ENCODE data around the gene RPL13A. TPM values are rescaled to one million over a fixed set of nuclear protein-coding genes. Genes with fewer than 3 reads are reported as not detected.

RPL13A gene
- 1,000 to 10,000 TPM; 4,998 to 9,736 (median 6,664) TPM for total RNA-seq
- polyA plus RNA-seq: 1,000 to 10,000 TPM; 3,682 to 6,907 TPM
- long read RNA-seq, donor 1, transcript RPL13A-214 (8 exons, 1,122 nt): minor isoform, 148 of 5,418 reads
- long read RNA-seq, donor 1, transcript RPL13A-201 (8 exons, 1,181 nt): major isoform, 4,989 of 5,418 reads
- long read RNA-seq, donor 1, transcript RPL13A-212 (3 exons, 2,312 nt): minor isoform, 10 of 5,418 reads
- long read RNA-seq, donor 1, transcript RPL13A-210 (8 exons, 794 nt): minor isoform, 7 of 5,418 reads
- long read RNA-seq, donor 1, partial matches to known transcripts: 153 of 5,418 reads
- long read RNA-seq, donor 1, other reads (novel, unspliced or antisense): 103 of 5,418 reads
- long read RNA-seq, donor 2, transcript RPL13A-214 (8 exons, 1,122 nt): minor isoform, 14 of 811 reads
- long read RNA-seq, donor 2, transcript RPL13A-204 (5 exons, 728 nt): minor isoform, 10 of 811 reads
- long read RNA-seq, donor 2, transcript RPL13A-201 (8 exons, 1,181 nt): major isoform, 570 of 811 reads
- long read RNA-seq, donor 2, partial matches to known transcripts: 205 of 811 reads
- long read RNA-seq, donor 2, other reads (novel, unspliced or antisense): 7 of 811 reads
- long read RNA-seq, donor 3, transcript RPL13A-201 (8 exons, 1,181 nt): major isoform, 2,883 of 3,083 reads
- long read RNA-seq, donor 3, transcript RPL13A-214 (8 exons, 1,122 nt): minor isoform, 75 of 3,083 reads
- long read RNA-seq, donor 3, partial matches to known transcripts: 80 of 3,083 reads
- long read RNA-seq, donor 3, other reads (novel, unspliced or antisense): 40 of 3,083 reads

GRCh38 chr19:49487277-49488045 is at the start of gene RPL13A:
Gene RPL13A (plus strand): TSS chr19:49487608. CDS start chr19:49487630, 22 bp downstream.
- H3K27ac ChIP-seq: peak within 1 kb of the TSS; percentile 84
- H3K4me3 ChIP-seq: peak within 1 kb of the TSS; percentile 65
- H3K4me1 ChIP-seq (ENCODE audit: insufficient read depth): peaks cover 9% of the 10 kb centered on the region
- no peaks in the 10 kb centered on the region for H3K36me3 ChIP-seq
- no peaks in the 10 kb centered on the region for H3K27me3 ChIP-seq
- peak; percentile 100 for DNase-seq
- 0 to 1% (median 0%) methylated on average over 44 to 57 of the region's 57 CpGs for WGBS, 3 donors
- no peaks in the 10 kb centered on the region for H3K9me3 ChIP-seq
- TF ChIP-seq CTCF (IDR thresholded peaks at IDR 0.05) (peak in 2 of 3 donors; percentile 20 to 22), POLR2A (IDR thresholded peaks at IDR 0.05) (peak; percentile 98), EP300 (IDR thresholded peaks at IDR 0.05) (peak; percentile 46)
- intact Hi-C loops (cut with DNase I): loop anchor here in 1 of 4 donors (10.0 kb wide), 1 partner anchor 187 kb away; the partner anchor contains the start of gene PRMT1

- Histone ChIP-seq H3K27me3 (no peaks in the 10 kb centered on the region), H3K27ac (no peak overlapping the region), H3K4me1 (ENCODE audit: insufficient read depth) (no peaks in the 10 kb centered on the region), H3K36me3 (no peaks in the 10 kb centered on the region), H3K4me3 (no peak overlapping the region), H3K9me3 (no peaks in the 10 kb centered on the region)
- 4 to 6% (median 5%) methylated on average over 6 of the region's 6 CpGs for WGBS, 3 donors
- no peak for DNase-seq
- TF ChIP-seq POLR2A (IDR thresholded peaks at IDR 0.05): no peak
- TF ChIP-seq CTCF (IDR thresholded peaks at IDR 0.05): no peak
- TF ChIP-seq EP300 (IDR thresholded peaks at IDR 0.05): no peak
- intact Hi-C loops (cut with DNase I): loop anchor here in 2 of 4 donors (5.0 to 10.0 kb wide), 2 partner anchors 41 to 63 kb away; no protein-coding TSS in a partner anchor
These were observed 49.1 kb upstream of the RPL13A start for GRCh38 chr19:49438261-49438660.

GRCh38 chr19:49439836-49440235 is 47.6 kb upstream of the RPL13A start:
- Histone ChIP-seq H3K36me3 (no peaks in the 10 kb centered on the region), H3K27me3 (no peaks in the 10 kb centered on the region), H3K4me3 (no peak overlapping the region), H3K9me3 (no peaks in the 10 kb centered on the region), H3K4me1 (ENCODE audit: insufficient read depth) (no peaks in the 10 kb centered on the region), H3K27ac (no peak overlapping the region)
- intact Hi-C loops (cut with DNase I): loop anchor here (5.0 to 10.0 kb wide), 4 partner anchors 43 to 213 kb away; partner anchors contain the start of genes DKKL1 (in 1 of the 4) and TEAD2 (in 1 of the 4)
- DNase-seq: no peak
- 44 to 49% (median 48%) methylated on average over 6 of the region's 6 CpGs for WGBS, 3 donors
- TF ChIP-seq EP300 (IDR thresholded peaks at IDR 0.05) (no peak), POLR2A (IDR thresholded peaks at IDR 0.05) (no peak), CTCF (IDR thresholded peaks at IDR 0.05) (no peak)

All from ovary (tissue), 10 donors.